HG03108 (cell line): ENCODE results near the gene KCNK17.

Experiments used
- ATAC-seq: cut with Tn5 transposase; IDR thresholded peaks from one replicate; pipeline ENCODE4 v1.9.1; 2021; ENCODE audit warnings: moderate library complexity; ENCODE audit not compliant: unreplicated experiment

KCNK17 gene

GRCh38 chr6:39274471-39274870, 39.7 kb downstream of the KCNK17 start:
- no peak for ATAC-seq

GRCh38 chr6:39273406-39273821, 40.8 kb downstream of the KCNK17 start:
- no peak for ATAC-seq

GRCh38 chr6:39269961-39270360, 44.3 kb downstream of the KCNK17 start:
- no peak for ATAC-seq

GRCh38 chr6:39268721-39269120, 45.5 kb downstream of the KCNK17 start:
- no peak for ATAC-seq

GRCh38 chr6:39268171-39268570, 46.0 kb downstream of the KCNK17 start:
- ATAC-seq, result no peak

GRCh38 chr6:39266782-39267355, 47.4 kb downstream of the KCNK17 start:
- ATAC-seq, result no peak

- no peak for ATAC-seq
Observed at GRCh38 chr6:39266375-39266774, 47.8 kb downstream of the KCNK17 start.

GRCh38 chr6:39263303-39264037, 50.7 kb downstream of the KCNK17 start:
- ATAC-seq, result no peak

GRCh38 chr6:39261751-39262150, 52.5 kb downstream of the KCNK17 start:
- no peak for ATAC-seq

GRCh38 chr6:39260953-39261352, 53.3 kb downstream of the KCNK17 start:
- no peak for ATAC-seq

- no peak for ATAC-seq
Observed at GRCh38 chr6:39260456-39260855, 53.8 kb downstream of the KCNK17 start.

- ATAC-seq, result no peak
Observed at GRCh38 chr6:39256294-39256940, 57.8 kb downstream of the KCNK17 start.

GRCh38 chr6:39254999-39255535, 59.2 kb downstream of the KCNK17 start:
- no peak for ATAC-seq

- no peak for ATAC-seq
Observed at GRCh38 chr6:39251406-39251805, 62.8 kb downstream of the KCNK17 start.

- no peak for ATAC-seq
Observed at GRCh38 chr6:39250507-39250906, 63.7 kb downstream of the KCNK17 start.

- no peak for ATAC-seq
Observed at GRCh38 chr6:39249278-39249677, 64.9 kb downstream of the KCNK17 start.
